GM12891 (cell line): ENCODE results near the gene ENOSF1.

ENCODE experiments used
- PAX5 ChIP-seq: IDR thresholded peaks from 2 replicates; pipeline ENCODE4 v1.6.1; 2011; ENCODE audit warnings: low read length, moderate library complexity, mild to moderate bottlenecking; ENCODE audit not compliant: insufficient read depth, severe bottlenecking
- POLR2A ChIP-seq: IDR thresholded peaks from 2 replicates; pipeline ENCODE4 v1.6.1; 2011; ENCODE audit warnings: low read depth, low read length, control low read depth
- POLR2AphosphoS5 ChIP-seq: IDR thresholded peaks from 2 replicates; pipeline ENCODE4 v1.6.1; 2011; ENCODE audit warnings: low read depth, low read length, control low read depth
- POU2F2 ChIP-seq: IDR thresholded peaks from 2 replicates; pipeline ENCODE4 v1.6.1; 2011; ENCODE audit warnings: low read depth, mild to moderate bottlenecking, control low read depth, low read length, moderate library complexity
- SPI1 ChIP-seq: IDR thresholded peaks from 2 replicates; pipeline ENCODE4 v1.6.1; 2011; ENCODE audit warnings: low read depth, low read length, control low read depth
- TAF1 ChIP-seq: IDR thresholded peaks from 2 replicates; pipeline ENCODE4 v1.6.1; 2011; ENCODE audit warnings: low read depth, low read length, control low read depth

- TF ChIP-seq POLR2A, result no peak
- TF ChIP-seq POLR2AphosphoS5, result no peak
- TF ChIP-seq SPI1, result no peak
- TF ChIP-seq PAX5, result no peak
- TF ChIP-seq TAF1, result no peak
- no peak for TF ChIP-seq POU2F2
These were observed 67.9 kb downstream of the ENOSF1 start for GRCh38 chr18:644395-645004.
